Nephron (organoid): ENCODE data around the gene CHAF1B.

Experiments used
- H3K27ac Mint-ChIP-seq, 3 experiments: 2 replicates each; pipeline ENCODE4 v1.8.0; 2020; ENCODE audit warnings: mixed read lengths in 3 of 3, mild to moderate bottlenecking in 2 of 3, moderate library complexity in 1 of 3
- H3K27me3 Mint-ChIP-seq: 2 replicates; pipeline ENCODE4 v1.8.0; 2021; ENCODE audit warnings: low read depth, mild to moderate bottlenecking, moderate library complexity, mixed read lengths
- H3K36me3 Mint-ChIP-seq: 2 replicates; pipeline ENCODE4 v1.8.0; 2020; ENCODE audit warnings: low read depth, mixed read lengths
- H3K4me1 Mint-ChIP-seq: 2 replicates; pipeline ENCODE4 v1.8.0; 2020; ENCODE audit warnings: mixed read lengths
- H3K4me3 Mint-ChIP-seq, 3 experiments: 2 replicates each; pipeline ENCODE4 v1.8.0; 2020; ENCODE audit warnings: mild to moderate bottlenecking in 3 of 3, mixed read lengths in 3 of 3, moderate library complexity in 2 of 3
- H3K9me3 Mint-ChIP-seq: 2 replicates; pipeline ENCODE4 v1.8.0; 2020; ENCODE audit warnings: mixed read lengths
- CTCF ChIP-seq, 3 experiments: fragments of 200-600 bp; sonication (generic); IDR thresholded peaks; one replicate each; pipeline ENCODE4 v1.5.0; 2021; ENCODE audit warnings: antibody characterized with exemption in 3 of 3; ENCODE audit not compliant: unreplicated experiment in 3 of 3

The CHAF1B gene

GRCh38 chr21:36403713-36404112 is 18.5 kb downstream of the CHAF1B start:
- Mint-ChIP-seq H3K36me3 (peaks cover 39% of the 10 kb centered on the region), H3K27ac (no peak overlapping the region), H3K27me3 (no peaks in the 10 kb centered on the region), H3K4me1 (peaks cover 6% of the 10 kb centered on the region), H3K4me3 (no peak overlapping the region), H3K9me3 (no peaks in the 10 kb centered on the region)
- no peak for TF ChIP-seq CTCF (IDR thresholded peaks at IDR 0.05; ENCODE audit: unreplicated experiment in 3 of 3)

GRCh38 chr21:36408568-36408967 is 23.4 kb downstream of the CHAF1B start:
- TF ChIP-seq CTCF (IDR thresholded peaks at IDR 0.05; ENCODE audit: unreplicated experiment in 3 of 3): no peak
- H3K36me3 Mint-ChIP-seq: peaks cover 45% of the 10 kb centered on the region
- H3K4me1 Mint-ChIP-seq: peaks cover 6% of the 10 kb centered on the region
- no peaks in the 10 kb centered on the region for H3K9me3 Mint-ChIP-seq
- H3K4me3 Mint-ChIP-seq: no peak overlapping the region
- H3K27me3 Mint-ChIP-seq: no peaks in the 10 kb centered on the region
- H3K27ac Mint-ChIP-seq: no peak overlapping the region

GRCh38 chr21:36411301-36411700 is 26.1 kb downstream of the CHAF1B start:
- Mint-ChIP-seq H3K9me3 (no peaks in the 10 kb centered on the region), H3K27ac (no peak overlapping the region)
- no peak for TF ChIP-seq CTCF (IDR thresholded peaks at IDR 0.05; ENCODE audit: unreplicated experiment in 3 of 3)

GRCh38 chr21:36412916-36413315 is 27.7 kb downstream of the CHAF1B start:
- peaks cover 47% of the 10 kb centered on the region for H3K36me3 Mint-ChIP-seq
- H3K27me3 Mint-ChIP-seq: no peaks in the 10 kb centered on the region

More at GRCh38 chr21:36411301-36411700, 26.1 kb downstream of the CHAF1B start:
- H3K4me3 Mint-ChIP-seq: no peak overlapping the region
- peaks cover 55% of the 10 kb centered on the region for H3K36me3 Mint-ChIP-seq
- H3K27me3 Mint-ChIP-seq: no peaks in the 10 kb centered on the region
- peaks cover 6% of the 10 kb centered on the region for H3K4me1 Mint-ChIP-seq

GRCh38 chr21:36415375-36415774 is 30.2 kb downstream of the CHAF1B start:
- TF ChIP-seq CTCF (IDR thresholded peaks at IDR 0.05; ENCODE audit: unreplicated experiment in 3 of 3): no peak
- Mint-ChIP-seq H3K27me3 (no peaks in the 10 kb centered on the region), H3K9me3 (no peaks in the 10 kb centered on the region), H3K4me3 (no peak overlapping the region), H3K4me1 (peaks cover 7% of the 10 kb centered on the region), H3K36me3 (peaks cover 33% of the 10 kb centered on the region), H3K27ac (no peak overlapping the region)

More at GRCh38 chr21:36412916-36413315, 27.7 kb downstream of the CHAF1B start:
- TF ChIP-seq CTCF (IDR thresholded peaks at IDR 0.05; ENCODE audit: unreplicated experiment in 3 of 3): no peak
- Mint-ChIP-seq H3K4me1 (peaks cover 5% of the 10 kb centered on the region), H3K27ac (no peak overlapping the region), H3K4me3 (no peak overlapping the region), H3K9me3 (no peaks in the 10 kb centered on the region)

- H3K9me3 Mint-ChIP-seq: no peaks in the 10 kb centered on the region
- no peak overlapping the region for H3K4me3 Mint-ChIP-seq
- H3K27ac Mint-ChIP-seq: no peak overlapping the region
- H3K4me1 Mint-ChIP-seq: peaks cover 7% of the 10 kb centered on the region
- no peak for TF ChIP-seq CTCF (IDR thresholded peaks at IDR 0.05; ENCODE audit: unreplicated experiment in 3 of 3)
- H3K36me3 Mint-ChIP-seq: peaks cover 6% of the 10 kb centered on the region
- H3K27me3 Mint-ChIP-seq: peaks cover 4% of the 10 kb centered on the region
These were observed 34.0 kb downstream of the CHAF1B start for GRCh38 chr21:36419241-36419640.
